ENCODE measurements around the gene ELF4. TPM values are rescaled to one million over a fixed set of nuclear protein-coding genes. Genes with fewer than 3 reads are reported as not detected.

ELF4 gene
- total and polyA plus RNA-seq, 10 of the 15 experiments (the other 5 are each of a cell fraction or from before 2014, with no cell fraction given): 4.0 to 36.7 (median 22.6) TPM

- BruUV-seq (replicated peaks): no TSS peak
- no peak for FAIRE-seq
- intact Hi-C loops (cut with micrococcal nuclease; ENCODE audit: unreplicated experiment): loop anchor here (1.0 kb wide), 2 partner anchors 17 to 25 kb away; no protein-coding TSS in a partner anchor
- Histone ChIP-seq H3K27me3 (replicated peaks in 1 of 2; ENCODE audit: control insufficient read depth in 2 of 2, insufficient read depth in 2 of 2, low read length in 1 of 2) (no peaks in the 10 kb centered on the region; a peak in 1 of 4 replicates), H3K27ac (ENCODE audit: control insufficient read depth, insufficient read depth) (peak overlapping the region; percentile 78), H3K9me3 (replicated peaks; ENCODE audit: control insufficient read depth, insufficient read depth, low read length) (no peaks in the 10 kb centered on the region), H3K4me2 (ENCODE audit: control insufficient read depth, insufficient read depth) (peak overlapping the region; percentile 56), H3K9ac (ENCODE audit: control insufficient read depth, insufficient read depth, low read length) (peak overlapping the region; percentile 83), H4K20me1 (ENCODE audit: control insufficient read depth, insufficient read depth) (no peaks in the 10 kb centered on the region), H3K4me1 (ENCODE audit: control insufficient read depth, insufficient read depth, low read length) (peaks cover 12% of the 10 kb centered on the region), H3K36me3 (ENCODE audit: control insufficient read depth in 2 of 2, insufficient read depth in 2 of 2, low read length in 1 of 2) (no peaks in the 10 kb centered on the region), H2AFZ (ENCODE audit: control insufficient read depth, low read depth, low read length) (no peak overlapping the region), H3K79me2 (ENCODE audit: control insufficient read depth, insufficient read depth, low read length) (peaks cover 49% of the 10 kb centered on the region), H3K4me3 (peak overlapping the region; percentile 66)
- ChIA-PET SMC1A (ENCODE audit: uncharacterized antibody, unreplicated experiment) (interaction anchor here (1.2 to 4.8 kb wide), 5 partner anchors 10 to 29 kb away, joined by 4 to 36 read pairs (median 22); no protein-coding TSS in a partner anchor), POLR2A (interaction anchor here (0.6 to 5.0 kb wide), 9 partner anchors 10 to 66 kb away, joined by 3 to 27 read pairs (median 5); no protein-coding TSS in a partner anchor), CTCF (interaction anchor here (0.6 to 2.4 kb wide), 10 partner anchors 10 to 66 kb away, joined by 3 to 9 read pairs (median 4); partner anchors contain the start of gene AIFM1), RAD21 (ENCODE audit: unreplicated experiment) (interaction anchor here (0.7 to 2.5 kb wide), 10 partner anchors 10 to 1918 kb away, joined by 3 to 16 read pairs (median 4); partner anchors contain the start of gene AIFM1)
- ATAC-seq: peak; percentile 20
- in situ Hi-C loops (cut with MboI): no loop called here
- WGBS (ENCODE audit: insufficient coverage, insufficient replicate concordance, low lambda C conversion rate, missing lambda C conversion rate): 41% methylated on average over 52 of the region's 81 CpGs
- no peak for DNase-seq (ENCODE audit: low read depth, low spot score)
- TF ChIP-seq POLR2A (IDR thresholded peaks at IDR 0.05; ENCODE audit: low read depth, low read length) (no peak), CHD4 (IDR thresholded peaks at IDR 0.05) (no peak), RAD21 (IDR thresholded peaks at IDR 0.05; ENCODE audit: insufficient read depth, low read depth, low read length) (no peak), MYB (IDR thresholded peaks at IDR 0.05; ENCODE audit: borderline replicate concordance, low read depth, low read length) (no peak), ZNF274 (IDR thresholded peaks at IDR 0.05; ENCODE audit: insufficient read depth, insufficient read length) (no peak), IKZF1 (conservative IDR thresholded peaks at IDR 0.05) (0 out of 2 replicates have a peak, but pooled peaks have one; percentile 31), ATF7 (IDR thresholded peaks at IDR 0.05; ENCODE audit: low read depth) (0 out of 2 replicates have a peak, but pooled peaks have one; percentile 13), RB1 (IDR thresholded peaks at IDR 0.05; ENCODE audit: borderline replicate concordance) (no peak), DPF2 (IDR thresholded peaks at IDR 0.05) (0 out of 2 replicates have a peak, but pooled peaks have one; percentile 12)
These were observed 593 bp downstream of the ELF4 start for GRCh38 chrX:130109429-130110378.

All from GM12878 (cell line).